NCI-H345 (cell line): ENCODE measurements around the gene DUSP22.

Experiments used
- DNase-seq: peaks from one replicate; lab custom pipeline; 2025; lab: John Stamatoyannopoulos, UW

The DUSP22 gene

DNA sequence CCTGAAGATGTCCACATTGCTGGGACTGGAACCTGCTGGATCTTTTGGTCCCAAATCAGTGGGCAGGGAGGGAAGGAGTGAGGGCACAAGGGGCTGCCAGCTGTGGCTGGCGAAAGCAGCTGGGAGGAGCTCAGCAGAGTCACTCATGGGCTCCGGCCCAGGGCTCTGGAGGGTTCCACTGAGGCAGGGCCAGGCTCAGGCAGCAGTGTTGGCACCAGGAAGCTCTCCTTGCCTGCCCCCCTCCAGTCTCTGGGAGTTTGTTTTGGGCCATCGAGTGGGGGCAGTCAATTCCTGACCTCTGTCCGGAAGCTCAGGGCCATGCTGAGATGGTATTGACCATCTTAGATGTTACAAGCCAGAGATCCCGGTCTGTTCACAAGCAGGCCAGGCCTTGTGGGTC lies 60.2 kb downstream of the DUSP22 start:
- DNase-seq: no peak

DNA sequence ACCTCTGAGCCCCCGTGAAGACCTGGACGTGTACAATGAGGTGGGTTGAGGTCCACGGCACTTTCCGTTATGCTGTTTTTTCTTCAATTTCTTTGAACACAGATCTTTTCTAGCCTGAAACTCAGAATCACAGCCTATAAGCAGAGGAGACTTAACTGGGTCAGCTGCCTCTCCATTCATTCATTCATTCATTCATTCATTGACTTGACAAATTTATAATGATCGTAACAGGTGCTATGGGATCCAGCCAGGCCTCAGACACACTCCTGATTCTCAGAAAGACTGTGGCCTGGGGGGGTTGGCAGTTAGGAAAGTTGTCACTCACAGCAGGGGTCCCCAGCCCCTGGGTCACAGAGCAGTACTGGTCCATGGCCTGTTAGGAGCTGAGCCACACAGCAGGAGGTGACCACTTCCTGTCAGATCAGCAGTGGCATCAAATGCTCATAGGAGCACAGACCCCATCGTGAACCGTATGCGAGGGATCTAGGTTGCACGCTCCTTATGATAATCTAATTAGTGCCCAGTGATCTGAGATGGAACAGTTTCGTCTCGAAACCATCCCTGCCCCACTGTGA lies 60.7 kb downstream of the DUSP22 start:
- no peak for DNase-seq

DNA sequence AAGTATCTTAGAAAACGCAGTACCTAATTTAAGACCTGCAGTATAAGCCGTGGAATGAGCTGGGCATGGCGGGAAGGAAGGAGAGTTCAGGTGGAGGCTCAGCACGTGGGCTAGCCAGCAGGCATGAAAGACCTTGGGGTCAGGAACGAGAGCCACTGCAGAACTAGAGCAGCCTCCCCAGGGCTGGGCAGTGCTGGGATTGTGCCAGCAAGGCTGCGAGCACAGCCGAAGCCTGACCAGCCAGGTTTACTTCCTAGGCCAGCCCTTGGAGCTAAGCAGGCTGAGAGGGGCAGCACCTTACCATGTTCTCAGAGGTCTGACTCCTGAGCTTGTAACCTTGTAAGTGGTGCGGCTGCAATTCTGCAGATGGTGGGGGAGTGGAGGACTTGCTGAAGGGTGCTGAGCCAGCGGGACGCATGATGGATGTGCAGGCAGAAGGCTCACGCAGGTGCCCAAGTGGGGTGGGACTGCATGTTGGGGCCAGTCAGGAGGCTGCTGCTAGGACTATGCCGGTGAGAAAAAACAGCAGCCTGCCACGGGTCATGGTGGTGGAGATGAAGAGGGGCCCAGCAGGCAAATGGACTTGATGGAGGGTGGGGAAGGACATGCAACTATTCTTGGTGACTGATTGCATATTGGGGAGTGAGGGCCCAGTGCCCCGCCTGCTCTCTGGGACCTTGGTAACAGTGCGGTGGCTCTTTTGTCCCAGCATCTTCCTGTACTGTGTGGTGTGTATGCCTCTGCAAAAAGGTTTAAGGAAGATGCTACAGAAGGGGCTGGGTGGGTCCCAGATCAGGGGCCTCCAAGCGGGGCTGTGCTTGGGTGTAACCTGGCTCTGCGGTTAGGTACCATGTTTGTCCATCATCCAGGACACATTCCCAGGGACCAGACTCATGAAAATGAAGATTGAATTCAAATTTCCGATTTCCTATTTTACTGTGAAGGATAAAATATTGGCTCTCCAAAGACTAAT lies 61.6 kb downstream of the DUSP22 start:
- no peak for DNase-seq

DNA sequence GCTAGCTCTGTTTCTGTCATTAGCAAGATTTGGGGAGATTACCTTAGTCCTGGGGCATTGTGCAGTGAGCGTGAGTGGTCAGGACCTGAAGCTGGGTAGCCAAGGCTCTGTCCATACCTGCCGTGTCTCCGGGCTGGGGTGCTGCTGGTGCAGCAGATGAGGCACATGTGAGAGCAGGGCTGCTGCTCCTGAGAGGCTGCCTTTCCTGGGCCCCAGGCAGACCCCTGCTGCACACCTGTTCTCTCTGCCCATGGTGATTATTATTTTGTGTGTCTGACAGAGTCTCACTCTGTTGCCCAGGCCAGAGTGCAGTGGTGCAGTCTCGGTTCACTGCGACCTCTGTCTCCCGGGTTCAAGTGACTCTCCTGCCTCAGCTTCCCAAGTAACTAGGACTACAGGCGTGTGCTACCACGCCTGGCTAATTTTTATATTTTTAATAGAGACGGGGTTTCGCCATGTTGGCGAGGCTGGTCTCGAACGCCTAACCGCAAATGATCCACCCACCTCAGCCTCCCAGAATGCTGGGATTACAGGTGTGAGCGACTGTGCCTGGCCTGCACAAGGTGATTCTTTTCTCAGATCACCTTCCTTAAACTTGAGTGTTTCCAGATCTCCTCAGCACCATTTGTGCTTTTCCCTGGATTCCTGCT lies 62.5 kb downstream of the DUSP22 start:
- no peak for DNase-seq

- no peak for DNase-seq
These were observed 63.3 kb downstream of the DUSP22 start for GRCh38 chr6:355373-356208.

DNA sequence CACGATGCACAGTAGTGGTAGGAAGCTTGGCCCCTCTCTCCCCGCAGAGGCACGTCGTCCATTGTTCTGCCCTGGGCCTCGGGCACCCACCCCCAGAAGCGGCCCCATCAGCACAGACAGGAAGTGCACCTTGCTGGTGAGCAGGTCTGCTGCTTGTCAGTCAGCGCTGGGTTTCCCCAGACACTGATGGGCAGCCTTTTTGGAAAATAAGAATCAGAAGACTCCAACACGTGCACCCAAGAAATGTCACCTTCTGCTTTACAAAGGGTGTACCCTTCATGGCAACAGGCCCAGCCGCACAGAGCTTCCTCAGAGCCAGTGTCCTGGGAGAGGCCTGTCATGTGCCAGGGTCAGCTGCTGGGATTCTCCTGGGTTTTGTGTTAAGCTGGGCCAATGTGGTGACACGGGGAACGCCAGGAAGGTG lies 64.6 kb downstream of the DUSP22 start:
- no peak for DNase-seq

GRCh38 chr6:357261-357790 lies 65.0 kb downstream of the DUSP22 start:
- DNase-seq: no peak

GRCh38 chr6:357791-358341 lies 65.6 kb downstream of the DUSP22 start:
- no peak for DNase-seq

DNA sequence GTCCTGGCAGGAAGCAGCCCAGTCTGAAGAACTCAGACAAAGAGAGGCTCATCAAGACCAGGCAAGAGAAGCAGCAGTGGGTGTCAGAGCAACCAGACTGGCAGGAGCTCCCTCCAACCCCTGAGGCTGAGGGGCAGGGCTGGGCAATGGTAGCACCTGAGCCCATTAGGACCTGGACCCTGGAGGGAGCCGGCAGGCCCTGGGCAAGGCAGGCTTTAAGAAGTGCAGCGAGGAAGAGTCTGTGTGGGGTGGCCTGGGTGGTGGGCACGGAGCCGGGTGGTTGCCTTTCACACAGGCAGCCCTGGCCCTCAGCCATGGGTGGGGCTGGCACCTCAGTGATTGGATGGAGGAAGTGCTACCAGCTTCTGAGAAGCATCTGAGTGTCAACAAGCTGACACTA lies 66.1 kb downstream of the DUSP22 start:
- DNase-seq: no peak

DNA sequence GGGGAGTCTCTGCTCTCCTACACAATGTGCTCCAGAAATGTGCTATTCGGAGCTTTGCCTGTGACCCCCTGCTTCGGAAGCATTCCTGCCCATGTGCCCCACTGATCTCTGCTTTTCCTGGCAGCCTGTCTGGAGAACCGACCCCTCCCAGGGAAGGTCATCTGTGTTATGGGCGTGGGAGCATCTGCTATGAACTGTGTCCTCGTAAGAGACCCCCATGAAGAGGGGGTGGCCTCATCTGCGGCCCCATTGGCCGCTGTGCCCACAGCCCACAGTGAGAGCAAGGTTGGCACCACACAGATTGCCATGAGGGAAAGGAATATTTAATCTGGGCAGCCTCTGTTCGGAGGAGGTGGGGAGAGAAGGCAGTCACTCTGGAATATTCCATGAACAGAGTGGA lies 66.6 kb downstream of the DUSP22 start:
- DNase-seq: no peak

DNA sequence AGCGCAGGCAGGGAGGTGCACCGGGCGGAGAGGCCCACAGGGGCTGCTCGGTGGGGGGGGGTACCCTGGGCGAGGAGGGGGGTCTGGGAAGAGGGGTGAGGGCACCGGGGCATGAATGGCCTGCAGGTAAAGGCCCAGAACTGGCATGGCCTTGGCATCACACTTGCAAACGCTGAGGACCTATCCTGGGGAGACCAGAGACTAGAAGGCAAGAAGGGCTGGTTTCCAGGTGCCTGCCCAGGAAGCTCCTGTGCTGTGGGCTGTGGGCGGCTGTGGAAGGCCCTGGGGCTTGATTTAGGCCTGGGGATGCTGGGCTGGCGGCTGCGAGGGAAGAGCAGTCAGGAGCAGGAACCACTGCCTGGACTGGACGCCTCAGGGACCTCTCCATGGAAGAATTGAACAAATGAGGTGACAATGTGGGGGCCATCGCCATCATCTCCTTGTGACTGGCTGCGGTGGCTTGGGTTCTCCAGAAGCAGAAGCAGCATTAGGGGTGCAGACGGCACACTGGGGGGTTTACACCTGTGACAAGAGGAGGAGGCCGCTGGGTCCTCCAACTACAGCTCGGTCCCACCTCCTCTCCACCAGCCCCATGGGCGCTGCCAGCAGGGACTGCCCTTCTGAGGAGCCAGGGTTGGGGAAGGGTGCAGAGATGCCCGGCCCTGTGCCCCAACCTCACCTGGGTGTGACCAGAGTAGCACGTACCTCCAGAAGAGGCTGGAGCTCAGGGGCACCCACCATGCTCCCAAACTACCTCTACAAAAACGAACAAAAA lies 67.2 kb downstream of the DUSP22 start:
- no peak for DNase-seq

DNA sequence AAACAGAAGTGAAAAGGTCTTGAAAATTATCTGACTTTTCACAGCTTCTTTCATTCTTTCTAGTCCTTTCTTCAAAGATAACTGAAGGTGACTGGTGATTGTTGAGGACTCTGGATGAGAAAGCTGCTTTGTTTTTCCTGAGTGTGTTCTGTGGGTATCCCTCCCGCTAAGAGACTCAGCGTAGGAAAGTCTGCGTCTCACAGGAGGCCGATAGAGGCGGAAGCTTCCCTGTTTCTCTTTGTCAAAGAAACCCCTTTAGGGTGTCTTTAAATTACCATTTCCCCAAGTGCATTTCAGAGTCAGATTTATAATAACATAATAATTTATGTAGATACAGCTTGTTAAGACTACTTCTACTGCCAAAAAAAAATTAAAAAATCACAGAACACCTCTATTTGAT lies 68.1 kb downstream of the DUSP22 start:
- no peak for DNase-seq

- DNase-seq: no peak
These were observed 68.6 kb downstream of the DUSP22 start for GRCh38 chr6:360764-361373.

- DNase-seq: no peak
These were observed 69.3 kb downstream of the DUSP22 start for GRCh38 chr6:361411-362132.

- DNase-seq: no peak
These were observed 70.1 kb downstream of the DUSP22 start for GRCh38 chr6:362231-362923.

DNA sequence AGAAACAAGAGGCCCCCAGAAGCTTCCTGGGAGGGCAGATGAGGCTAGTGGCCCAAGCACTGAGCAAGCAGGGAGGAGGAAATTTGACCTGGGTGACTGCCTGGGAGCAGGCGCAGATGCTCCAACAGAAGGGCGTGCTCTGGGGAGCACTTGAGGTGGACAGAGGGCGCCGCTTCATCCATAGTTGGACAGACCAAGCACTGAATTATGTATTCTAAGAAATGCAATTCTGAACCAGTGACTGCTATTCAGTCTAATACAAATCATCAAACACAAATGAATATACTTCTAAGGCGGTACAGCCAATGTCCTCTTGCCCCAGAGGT lies 70.6 kb downstream of the DUSP22 start:
- DNase-seq: no peak

- no peak for DNase-seq
These were observed 71.0 kb downstream of the DUSP22 start for GRCh38 chr6:363291-363690.

GRCh38 chr6:363909-364308 lies 71.6 kb downstream of the DUSP22 start:
- DNase-seq: no peak
